ENCODE data around the gene PEX10.
"Not testable (repeated sequence)": the region's sequence is repeated elsewhere in the genome, so short reads cannot be mapped to it uniquely, and the experiment has no call there.

PEX10 gene

GRCh38 chr1:2443277-2444137 lies 31.1 kb upstream of the PEX10 start:
- H3K27me3 ChIP-seq (ENCODE audit: control insufficient read depth, insufficient read depth, low read length): peaks cover 73% of the 10 kb centered on the region
- no peaks in the 10 kb centered on the region for H3K9me3 ChIP-seq (ENCODE audit: control insufficient read depth, insufficient read depth, low read depth, low read length)
- no peak overlapping the region for H3K9ac ChIP-seq (ENCODE audit: low read length)
- H3K4me1 ChIP-seq (ENCODE audit: control insufficient read depth, insufficient read depth, low read length): peaks cover 29% of the 10 kb centered on the region
- no peaks in the 10 kb centered on the region for H3K36me3 ChIP-seq (ENCODE audit: control insufficient read depth, insufficient read depth, low read length)
- no peak overlapping the region for H3K27ac ChIP-seq (ENCODE audit: low read depth, low read length)
- H3K4me3 ChIP-seq (ENCODE audit: low read depth, low read length): peak overlapping the region; percentile 46

DNA sequence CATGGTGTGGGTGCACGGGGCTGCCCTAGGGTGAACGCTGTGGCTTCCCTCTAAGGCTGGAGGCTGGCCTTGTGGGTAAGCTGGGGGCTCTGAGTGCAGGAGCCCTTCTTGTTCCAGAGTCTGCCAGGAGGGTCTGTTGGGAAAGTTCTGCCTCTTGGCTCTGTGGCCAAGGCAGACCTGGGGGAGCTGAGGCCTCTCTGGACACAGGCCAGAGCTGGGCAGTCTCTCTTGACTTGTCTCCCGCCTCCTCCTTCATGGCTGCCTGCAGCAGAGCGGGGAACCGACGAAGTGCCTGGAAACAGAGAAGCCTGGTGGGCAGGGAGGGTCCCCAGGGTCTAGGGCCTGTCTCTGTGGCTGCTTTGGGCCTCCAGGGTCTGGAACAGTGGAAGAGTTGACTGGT lies 30.3 kb upstream of the PEX10 start:
- H3K4me1 ChIP-seq (ENCODE audit: control insufficient read depth, insufficient read depth, low read length): peaks cover 20% of the 10 kb centered on the region
- H3K27me3 ChIP-seq (ENCODE audit: control insufficient read depth, insufficient read depth, low read length): peaks cover 70% of the 10 kb centered on the region
- H3K36me3 ChIP-seq (ENCODE audit: control insufficient read depth, insufficient read depth, low read length): no peaks in the 10 kb centered on the region
- H3K4me3 ChIP-seq (ENCODE audit: low read depth, low read length): no peak overlapping the region
- H3K27ac ChIP-seq (ENCODE audit: low read depth, low read length): no peak overlapping the region
- no peak overlapping the region for H3K9ac ChIP-seq (ENCODE audit: low read length)
- no peaks in the 10 kb centered on the region for H3K9me3 ChIP-seq (ENCODE audit: control insufficient read depth, insufficient read depth, low read depth, low read length)

DNA sequence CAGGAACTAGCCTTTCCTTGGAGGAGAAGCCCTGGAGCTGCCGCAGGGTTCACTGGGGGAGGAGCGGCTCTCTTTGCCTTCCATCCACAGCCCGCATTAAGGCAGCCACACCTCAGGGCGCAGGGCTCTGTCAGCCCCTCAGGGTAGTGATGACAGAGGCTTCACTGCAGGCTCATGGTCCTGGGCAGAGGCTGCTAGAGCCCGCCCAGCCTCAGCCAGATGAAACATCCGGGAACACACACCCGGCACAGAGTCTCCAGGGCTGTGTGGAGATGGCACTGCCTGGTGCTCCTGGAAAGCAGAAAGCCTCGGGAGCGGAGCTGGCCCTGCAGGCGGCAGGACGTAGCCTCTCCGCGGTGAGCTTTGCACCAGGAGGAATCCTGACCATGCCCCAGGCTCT lies 29.4 kb upstream of the PEX10 start:
- no peak overlapping the region for H3K4me3 ChIP-seq (ENCODE audit: low read depth, low read length)
- H3K27ac ChIP-seq (ENCODE audit: low read depth, low read length): no peak overlapping the region
- H3K9me3 ChIP-seq (ENCODE audit: control insufficient read depth, insufficient read depth, low read depth, low read length): no peaks in the 10 kb centered on the region
- H3K27me3 ChIP-seq (ENCODE audit: control insufficient read depth, insufficient read depth, low read length): peaks cover 61% of the 10 kb centered on the region
- peaks cover 11% of the 10 kb centered on the region for H3K4me1 ChIP-seq (ENCODE audit: control insufficient read depth, insufficient read depth, low read length)
- no peaks in the 10 kb centered on the region for H3K36me3 ChIP-seq (ENCODE audit: control insufficient read depth, insufficient read depth, low read length)
- H3K9ac ChIP-seq (ENCODE audit: low read length): no peak overlapping the region

- H3K4me3 ChIP-seq (ENCODE audit: low read depth, low read length); H3K9ac ChIP-seq (ENCODE audit: low read length); H3K4me1 ChIP-seq (ENCODE audit: control insufficient read depth, insufficient read depth, low read length); H3K9me3 ChIP-seq (ENCODE audit: control insufficient read depth, insufficient read depth, low read depth, low read length); H3K27ac ChIP-seq (ENCODE audit: low read depth, low read length); H3K36me3 ChIP-seq (ENCODE audit: control insufficient read depth, insufficient read depth, low read length): not testable (repeated sequence)
- peaks cover 56% of the 10 kb centered on the region for H3K27me3 ChIP-seq (ENCODE audit: control insufficient read depth, insufficient read depth, low read length)
Measured at GRCh38 chr1:2440346-2440745, 28.0 kb upstream of the PEX10 start.

GRCh38 chr1:2439369-2439768 lies 27.0 kb upstream of the PEX10 start:
- no peak overlapping the region for H3K4me3 ChIP-seq (ENCODE audit: low read depth, low read length)
- peaks cover 7% of the 10 kb centered on the region; the same call in 1 of the 2 replicates for H3K4me1 ChIP-seq (ENCODE audit: control insufficient read depth, insufficient read depth, low read length)
- no peaks in the 10 kb centered on the region for H3K9me3 ChIP-seq (ENCODE audit: control insufficient read depth, insufficient read depth, low read depth, low read length)
- no peaks in the 10 kb centered on the region for H3K36me3 ChIP-seq (ENCODE audit: control insufficient read depth, insufficient read depth, low read length)
- no peak overlapping the region for H3K27ac ChIP-seq (ENCODE audit: low read depth, low read length)
- H3K27me3 ChIP-seq (ENCODE audit: control insufficient read depth, insufficient read depth, low read length): peaks cover 54% of the 10 kb centered on the region
- no peak overlapping the region for H3K9ac ChIP-seq (ENCODE audit: low read length)

DNA sequence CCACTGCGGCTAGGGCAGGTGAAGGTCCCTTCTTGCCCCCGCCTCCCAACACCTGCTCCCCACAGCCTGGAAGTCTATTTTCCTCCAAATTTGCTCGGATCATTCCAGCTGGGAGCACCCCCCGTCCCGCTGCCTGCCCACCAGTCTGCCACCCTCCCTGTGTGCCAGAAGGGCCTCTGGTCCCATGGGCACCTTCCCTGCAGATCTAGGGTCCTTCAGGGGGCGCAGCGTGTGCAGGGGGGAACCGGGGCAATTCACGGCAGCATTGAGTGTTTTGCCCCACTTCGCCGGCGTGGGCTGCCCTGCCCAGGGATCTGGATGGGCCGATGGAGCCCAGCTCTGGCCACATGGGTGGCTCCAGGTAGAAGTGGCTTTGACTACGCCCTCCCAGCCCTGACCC lies 26.3 kb upstream of the PEX10 start:
- no peak overlapping the region for H3K9ac ChIP-seq (ENCODE audit: low read length)
- H3K36me3 ChIP-seq (ENCODE audit: control insufficient read depth, insufficient read depth, low read length): no peaks in the 10 kb centered on the region
- H3K27me3 ChIP-seq (ENCODE audit: control insufficient read depth, insufficient read depth, low read length): peaks cover 54% of the 10 kb centered on the region
- H3K4me3 ChIP-seq (ENCODE audit: low read depth, low read length): no peak overlapping the region
- H3K27ac ChIP-seq (ENCODE audit: low read depth, low read length): no peak overlapping the region
- H3K9me3 ChIP-seq (ENCODE audit: control insufficient read depth, insufficient read depth, low read depth, low read length): no peaks in the 10 kb centered on the region
- H3K4me1 ChIP-seq (ENCODE audit: control insufficient read depth, insufficient read depth, low read length): 0 out of 2 replicates have a peak, but pooled peaks cover 4% of the 10 kb centered on the region

DNA sequence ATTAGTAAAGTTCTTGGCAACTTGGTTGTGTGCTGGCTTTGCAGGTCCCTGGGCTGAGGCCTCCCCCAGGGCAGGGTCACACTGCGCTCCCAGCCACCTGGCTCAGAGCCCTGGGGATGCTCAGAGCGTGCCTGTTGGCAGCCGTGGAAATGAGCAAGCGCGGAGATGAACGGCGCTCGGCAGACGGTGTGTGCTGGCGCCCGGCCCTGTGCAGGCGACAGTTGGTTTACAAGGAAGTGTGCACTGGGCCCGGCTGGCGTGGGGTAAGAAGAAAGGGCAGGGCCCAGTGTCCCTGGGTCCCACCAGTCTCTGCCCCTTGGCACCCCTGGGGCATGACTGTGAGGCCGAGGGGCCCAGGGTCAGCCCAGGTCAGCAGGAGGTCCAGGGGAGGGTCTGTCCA lies 25.7 kb upstream of the PEX10 start:
- H3K4me1 ChIP-seq (ENCODE audit: control insufficient read depth, insufficient read depth, low read length): 0 out of 2 replicates have a peak, but pooled peaks cover 2% of the 10 kb centered on the region
- H3K27ac ChIP-seq (ENCODE audit: low read depth, low read length): no peak overlapping the region

GRCh38 chr1:2437617-2438016 lies 25.3 kb upstream of the PEX10 start:
- Histone ChIP-seq H3K36me3 (ENCODE audit: control insufficient read depth, insufficient read depth, low read length) (no peaks in the 10 kb centered on the region), H3K4me1 (ENCODE audit: control insufficient read depth, insufficient read depth, low read length) (no peaks in the 10 kb centered on the region), H3K4me3 (ENCODE audit: low read depth, low read length) (no peak overlapping the region)

More for the DNA sequence above, 25.7 kb upstream of the PEX10 start:
- Histone ChIP-seq H3K4me3 (ENCODE audit: low read depth, low read length) (no peak overlapping the region), H3K36me3 (ENCODE audit: control insufficient read depth, insufficient read depth, low read length) (no peaks in the 10 kb centered on the region), H3K27me3 (ENCODE audit: control insufficient read depth, insufficient read depth, low read length) (peaks cover 54% of the 10 kb centered on the region), H3K9ac (ENCODE audit: low read length) (no peak overlapping the region), H3K9me3 (ENCODE audit: control insufficient read depth, insufficient read depth, low read depth, low read length) (no peaks in the 10 kb centered on the region)

DNA sequence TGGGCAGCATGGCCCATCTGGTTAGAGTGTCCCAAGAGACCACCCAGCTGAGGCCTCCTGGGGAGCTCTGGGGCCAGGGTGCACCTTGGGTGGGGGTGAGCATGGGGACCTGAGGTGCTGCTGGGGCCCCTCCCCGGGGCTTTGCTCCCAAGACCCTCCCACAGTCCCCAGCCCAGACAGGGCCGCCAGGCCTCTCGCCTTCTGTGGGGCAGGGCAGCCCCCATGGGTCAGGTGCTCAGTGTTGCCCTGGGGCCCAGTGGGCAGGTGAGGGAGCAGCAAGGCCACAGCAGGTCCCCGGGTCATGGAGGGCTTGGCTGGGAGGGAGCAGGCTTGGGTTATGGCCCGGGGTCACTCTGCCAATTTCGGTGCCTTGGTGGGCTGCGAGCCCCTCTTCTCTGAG lies 24.5 kb upstream of the PEX10 start:
- H3K9ac ChIP-seq (ENCODE audit: low read length): no peak overlapping the region
- H3K27me3 ChIP-seq (ENCODE audit: control insufficient read depth, insufficient read depth, low read length): peaks cover 47% of the 10 kb centered on the region
- no peaks in the 10 kb centered on the region for H3K36me3 ChIP-seq (ENCODE audit: control insufficient read depth, insufficient read depth, low read length)
- H3K9me3 ChIP-seq (ENCODE audit: control insufficient read depth, insufficient read depth, low read depth, low read length): no peaks in the 10 kb centered on the region
- no peak overlapping the region for H3K4me3 ChIP-seq (ENCODE audit: low read depth, low read length)
- no peaks in the 10 kb centered on the region for H3K4me1 ChIP-seq (ENCODE audit: control insufficient read depth, insufficient read depth, low read length)
- no peak overlapping the region for H3K27ac ChIP-seq (ENCODE audit: low read depth, low read length)

More at GRCh38 chr1:2437617-2438016, 25.3 kb upstream of the PEX10 start:
- Histone ChIP-seq H3K27me3 (ENCODE audit: control insufficient read depth, insufficient read depth, low read length) (peaks cover 54% of the 10 kb centered on the region), H3K9ac (ENCODE audit: low read length) (no peak overlapping the region), H3K9me3 (ENCODE audit: control insufficient read depth, insufficient read depth, low read depth, low read length) (no peaks in the 10 kb centered on the region), H3K27ac (ENCODE audit: low read depth, low read length) (no peak overlapping the region)

- Histone ChIP-seq H3K4me3 (ENCODE audit: low read depth, low read length) (no peak overlapping the region), H3K4me1 (ENCODE audit: control insufficient read depth, insufficient read depth, low read length) (no peaks in the 10 kb centered on the region), H3K27ac (ENCODE audit: low read depth, low read length) (no peak overlapping the region), H3K36me3 (ENCODE audit: control insufficient read depth, insufficient read depth, low read length) (no peaks in the 10 kb centered on the region), H3K9me3 (ENCODE audit: control insufficient read depth, insufficient read depth, low read depth, low read length) (no peaks in the 10 kb centered on the region), H3K27me3 (ENCODE audit: control insufficient read depth, insufficient read depth, low read length) (peaks cover 40% of the 10 kb centered on the region; the same call in 1 of the 2 replicates), H3K9ac (ENCODE audit: low read length) (no peak overlapping the region)
Measured at GRCh38 chr1:2435746-2436355, 23.5 kb upstream of the PEX10 start.

DNA sequence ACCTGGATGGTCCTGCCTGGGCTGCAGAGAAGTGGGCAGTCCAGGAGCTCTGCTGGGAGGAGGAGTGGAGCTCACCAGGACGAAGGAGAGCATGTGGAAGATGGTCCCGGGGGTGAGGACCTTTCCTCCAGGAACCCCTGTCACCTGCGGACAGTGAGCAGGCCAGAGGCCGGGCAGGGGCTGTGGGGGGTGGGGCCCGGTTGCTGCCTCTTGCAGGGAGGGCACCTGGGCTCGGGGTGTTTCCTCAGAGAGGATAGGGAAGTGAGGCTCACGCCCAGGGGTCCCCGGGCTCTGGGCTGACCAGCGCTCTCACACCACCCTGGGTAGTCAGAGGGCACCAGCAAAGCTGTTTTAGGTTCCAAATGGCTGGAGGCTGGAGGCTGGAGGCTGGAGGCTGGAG lies 22.7 kb upstream of the PEX10 start:
- Histone ChIP-seq H3K27me3 (ENCODE audit: control insufficient read depth, insufficient read depth, low read length) (peaks cover 34% of the 10 kb centered on the region; the same call in 1 of the 2 replicates), H3K27ac (ENCODE audit: low read depth, low read length) (no peak overlapping the region), H3K36me3 (ENCODE audit: control insufficient read depth, insufficient read depth, low read length) (no peaks in the 10 kb centered on the region), H3K4me3 (ENCODE audit: low read depth, low read length) (no peak overlapping the region), H3K9ac (ENCODE audit: low read length) (no peak overlapping the region), H3K9me3 (ENCODE audit: control insufficient read depth, insufficient read depth, low read depth, low read length) (peaks cover 3% of the 10 kb centered on the region), H3K4me1 (ENCODE audit: control insufficient read depth, insufficient read depth, low read length) (no peaks in the 10 kb centered on the region)

Data from HUES6 (cell line).